ENCODE results near the gene RHCE.
"Not testable (repeated sequence)": the region's sequence is repeated elsewhere in the genome, so short reads cannot be mapped to it uniquely, and the experiment has no call there.

DNA sequence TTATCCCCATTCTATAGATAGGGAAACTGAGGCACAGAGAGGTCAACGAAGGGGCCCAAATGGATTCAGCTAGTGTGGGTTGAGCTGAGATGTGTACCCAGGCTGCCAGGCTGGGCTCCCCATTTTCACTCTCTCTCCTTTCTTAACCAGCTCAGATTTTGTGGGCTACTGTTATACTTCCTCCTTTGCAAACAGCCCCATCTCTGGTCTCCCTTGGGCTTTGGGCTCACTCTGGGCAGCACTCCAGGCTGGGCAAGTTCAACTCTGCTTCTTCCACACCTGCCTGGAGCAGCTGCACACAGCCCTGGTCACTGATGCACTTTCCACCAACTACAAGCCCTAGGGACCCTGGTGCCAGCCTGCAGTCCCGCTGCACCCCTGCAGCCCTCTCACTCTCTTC is 22.5 kb downstream of the RHCE start:
- not testable (repeated sequence) for TF ChIP-seq EP300 (IDR thresholded peaks at IDR 0.05; ENCODE audit: low read depth); POLR2A (IDR thresholded peaks at IDR 0.05)
- TF ChIP-seq, protein P1, sequence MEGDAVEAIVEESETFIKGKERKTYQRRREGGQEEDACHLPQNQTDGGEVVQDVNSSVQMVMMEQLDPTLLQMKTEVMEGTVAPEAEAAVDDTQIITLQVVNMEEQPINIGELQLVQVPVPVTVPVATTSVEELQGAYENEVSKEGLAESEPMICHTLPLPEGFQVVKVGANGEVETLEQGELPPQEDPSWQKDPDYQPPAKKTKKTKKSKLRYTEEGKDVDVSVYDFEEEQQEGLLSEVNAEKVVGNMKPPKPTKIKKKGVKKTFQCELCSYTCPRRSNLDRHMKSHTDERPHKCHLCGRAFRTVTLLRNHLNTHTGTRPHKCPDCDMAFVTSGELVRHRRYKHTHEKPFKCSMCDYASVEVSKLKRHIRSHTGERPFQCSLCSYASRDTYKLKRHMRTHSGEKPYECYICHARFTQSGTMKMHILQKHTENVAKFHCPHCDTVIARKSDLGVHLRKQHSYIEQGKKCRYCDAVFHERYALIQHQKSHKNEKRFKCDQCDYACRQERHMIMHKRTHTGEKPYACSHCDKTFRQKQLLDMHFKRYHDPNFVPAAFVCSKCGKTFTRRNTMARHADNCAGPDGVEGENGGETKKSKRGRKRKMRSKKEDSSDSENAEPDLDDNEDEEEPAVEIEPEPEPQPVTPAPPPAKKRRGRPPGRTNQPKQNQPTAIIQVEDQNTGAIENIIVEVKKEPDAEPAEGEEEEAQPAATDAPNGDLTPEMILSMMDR (IDR thresholded peaks at IDR 0.05): not testable (repeated sequence)
